AG10803 (cell line): Measurements from ENCODE around the gene ZNF512.

Source experiments
- DNase-seq: peaks from one replicate; pipeline ENCODE4 v3.0.0; 2010; ENCODE audit warnings: low read depth
- H3K4me3 ChIP-seq: 2 replicates; pipeline ENCODE4 v1.5.1; 2011; ENCODE audit warnings: mild to moderate bottlenecking, low read length, control low read depth
- TF ChIP-seq, protein P1 (sequence below): conservative IDR thresholded peaks from 2 replicates; pipeline ENCODE4 v1.5.1; 2011; ENCODE audit warnings: mild to moderate bottlenecking, low read length, control low read depth, inconsistent platforms

The ZNF512 gene

DNA sequence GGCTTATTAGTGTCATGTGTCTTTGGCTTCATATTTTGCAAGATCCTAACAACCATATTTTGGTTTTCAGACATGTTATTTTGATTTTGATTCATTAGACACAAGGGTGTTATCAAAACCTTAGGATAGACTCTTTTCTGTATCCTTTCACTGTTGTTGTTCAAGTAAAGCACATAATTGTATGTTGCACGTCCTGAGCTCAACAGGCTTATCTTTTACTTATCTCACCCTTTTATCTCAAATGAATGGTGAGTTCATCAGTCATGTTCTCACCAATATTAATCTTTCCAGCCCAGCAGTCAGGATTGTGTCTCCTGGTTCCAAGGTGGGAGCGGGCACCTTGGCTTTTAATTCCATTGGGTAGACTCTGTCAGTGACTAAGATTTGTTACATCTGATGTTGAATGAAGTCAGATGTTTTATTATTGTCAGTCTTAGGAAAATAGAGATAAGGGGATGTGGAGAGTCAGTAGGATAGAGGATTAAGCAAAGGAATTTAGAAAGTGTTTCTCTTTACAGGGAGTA lies 57.9 kb downstream of the ZNF512 start:
- TF ChIP-seq, protein P1, sequence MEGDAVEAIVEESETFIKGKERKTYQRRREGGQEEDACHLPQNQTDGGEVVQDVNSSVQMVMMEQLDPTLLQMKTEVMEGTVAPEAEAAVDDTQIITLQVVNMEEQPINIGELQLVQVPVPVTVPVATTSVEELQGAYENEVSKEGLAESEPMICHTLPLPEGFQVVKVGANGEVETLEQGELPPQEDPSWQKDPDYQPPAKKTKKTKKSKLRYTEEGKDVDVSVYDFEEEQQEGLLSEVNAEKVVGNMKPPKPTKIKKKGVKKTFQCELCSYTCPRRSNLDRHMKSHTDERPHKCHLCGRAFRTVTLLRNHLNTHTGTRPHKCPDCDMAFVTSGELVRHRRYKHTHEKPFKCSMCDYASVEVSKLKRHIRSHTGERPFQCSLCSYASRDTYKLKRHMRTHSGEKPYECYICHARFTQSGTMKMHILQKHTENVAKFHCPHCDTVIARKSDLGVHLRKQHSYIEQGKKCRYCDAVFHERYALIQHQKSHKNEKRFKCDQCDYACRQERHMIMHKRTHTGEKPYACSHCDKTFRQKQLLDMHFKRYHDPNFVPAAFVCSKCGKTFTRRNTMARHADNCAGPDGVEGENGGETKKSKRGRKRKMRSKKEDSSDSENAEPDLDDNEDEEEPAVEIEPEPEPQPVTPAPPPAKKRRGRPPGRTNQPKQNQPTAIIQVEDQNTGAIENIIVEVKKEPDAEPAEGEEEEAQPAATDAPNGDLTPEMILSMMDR = no peak
- no peak overlapping the region for H3K4me3 ChIP-seq
- no peak for DNase-seq

DNA sequence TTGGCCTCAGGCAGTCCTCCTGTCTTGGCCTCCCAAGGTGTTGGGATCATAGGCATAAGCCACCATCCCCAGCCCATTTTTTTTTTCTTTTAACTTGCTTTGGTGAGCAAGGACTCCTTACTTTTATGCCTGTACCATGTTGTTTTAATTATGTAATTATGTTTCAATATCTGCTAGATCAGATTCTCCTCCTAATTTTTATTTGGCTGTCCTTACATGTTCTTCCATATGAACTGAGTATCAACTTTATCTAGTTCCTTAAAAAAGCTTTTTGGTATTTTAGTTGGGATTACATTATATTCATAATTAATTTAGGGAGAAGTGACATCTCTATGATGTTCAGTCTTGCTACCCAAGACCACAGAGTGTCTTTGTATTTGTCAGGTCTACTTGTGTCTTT lies 62.4 kb downstream of the ZNF512 start:
- DNase-seq = no peak
- H3K4me3 ChIP-seq = no peak overlapping the region
- TF ChIP-seq, protein P1 = no peak

DNA sequence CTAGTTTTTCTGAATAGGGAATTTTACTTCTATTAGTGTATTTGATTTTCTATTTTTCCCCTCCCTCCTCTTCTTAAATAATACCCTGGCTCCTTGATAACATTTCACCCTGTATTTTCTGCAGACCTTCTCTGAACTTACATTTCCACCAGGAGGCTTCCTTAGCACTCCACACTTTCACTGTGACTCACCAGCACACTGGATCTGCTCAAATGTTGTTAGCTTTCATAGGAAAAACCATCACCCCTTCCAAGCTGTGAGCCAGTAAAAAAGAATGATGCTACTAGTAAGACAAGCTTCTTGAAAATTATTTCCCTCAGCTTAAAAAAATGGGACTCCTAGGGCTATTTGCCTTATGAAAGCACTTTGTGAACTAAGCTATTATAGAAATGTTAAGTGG lies 64.4 kb downstream of the ZNF512 start:
- TF ChIP-seq, protein P1 = no peak; the same call in 1 of the 2 replicates
- peak; percentile 37 for DNase-seq
- no peak overlapping the region for H3K4me3 ChIP-seq

DNA sequence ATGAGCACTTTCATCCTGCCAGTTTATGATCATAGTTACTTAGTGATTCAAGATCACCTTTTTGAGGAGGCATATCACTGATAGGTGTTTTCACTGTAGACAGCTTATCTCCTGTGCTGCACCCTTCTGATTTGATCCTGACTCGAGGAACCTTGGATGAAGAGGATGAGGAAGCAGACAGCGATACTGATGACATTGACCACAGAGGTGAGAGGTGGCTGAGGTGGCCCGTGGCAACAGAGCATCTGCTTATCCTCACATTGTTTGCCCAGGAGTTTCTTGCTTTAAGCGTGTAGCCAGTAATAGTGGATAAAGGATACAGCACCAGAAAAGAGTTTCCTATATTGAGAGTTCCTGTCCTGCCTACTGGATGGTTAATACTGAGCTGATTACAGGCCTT lies 64.9 kb downstream of the ZNF512 start:
- DNase-seq = no peak
- TF ChIP-seq, protein P1 = no peak
- no peak overlapping the region for H3K4me3 ChIP-seq

DNA sequence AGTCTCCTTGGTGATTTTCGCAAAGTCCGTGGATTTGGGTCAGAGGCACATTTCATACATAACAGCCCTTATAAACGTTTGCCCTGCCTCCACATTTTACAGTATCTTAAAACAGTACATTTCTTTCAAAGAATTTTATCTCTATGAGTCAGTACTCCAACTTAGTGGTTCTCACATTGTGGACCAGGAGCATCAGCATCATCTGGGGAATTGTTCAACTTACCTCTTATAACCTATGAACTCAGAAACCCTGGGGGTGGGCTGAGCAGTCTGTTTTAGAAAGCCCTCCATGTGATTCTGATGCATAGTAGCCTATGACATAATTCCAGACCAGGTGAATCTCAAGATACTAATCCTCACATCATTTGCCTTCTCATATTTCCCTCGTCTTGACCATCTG lies 68.2 kb downstream of the ZNF512 start:
- no peak overlapping the region for H3K4me3 ChIP-seq
- TF ChIP-seq, protein P1 = no peak
- no peak for DNase-seq

DNA sequence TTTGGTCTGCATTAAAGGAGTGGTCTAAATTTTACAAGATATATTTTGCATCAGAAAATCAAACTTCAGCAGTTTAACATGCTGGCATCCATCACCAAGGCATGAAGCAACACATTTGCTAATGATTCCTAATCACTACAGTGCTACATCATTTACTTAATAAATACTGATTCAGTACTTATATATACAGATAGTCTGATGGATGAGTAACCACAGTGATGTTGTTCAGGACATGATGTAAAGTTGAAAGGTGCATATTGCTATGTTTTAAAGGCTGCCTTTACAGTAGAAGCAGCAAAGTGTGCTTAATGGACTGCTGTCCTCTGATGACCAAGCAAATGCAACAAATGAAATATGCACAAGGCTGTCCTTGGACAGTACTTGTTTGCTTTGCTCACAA lies 69.5 kb downstream of the ZNF512 start:
- TF ChIP-seq, protein P1 = no peak
- no peak overlapping the region for H3K4me3 ChIP-seq
- DNase-seq = no peak

DNA sequence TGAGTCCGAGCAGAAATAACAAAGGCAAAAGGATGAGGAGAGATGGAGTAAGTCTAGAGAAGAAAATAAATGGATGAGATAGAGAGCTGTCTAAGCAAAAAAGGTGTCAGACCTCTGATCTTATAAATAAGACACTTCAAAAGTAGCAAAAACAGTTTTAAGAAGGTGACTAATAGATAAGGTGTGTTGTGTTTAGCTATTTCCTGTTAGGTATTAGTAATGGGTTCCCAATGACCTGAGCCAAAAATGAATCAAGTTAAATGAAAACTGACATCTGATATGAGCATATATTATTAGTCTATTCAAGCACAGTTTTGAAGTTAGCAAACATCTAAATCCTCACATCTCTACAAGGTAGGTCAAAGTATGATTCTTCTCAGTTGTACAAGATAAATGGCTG lies 69.9 kb downstream of the ZNF512 start:
- DNase-seq = no peak
- no peak overlapping the region for H3K4me3 ChIP-seq
- TF ChIP-seq, protein P1 = no peak
